T-cell (primary cell): Measurements from ENCODE around the gene SLC38A9. TPM values are rescaled to one million over a fixed set of nuclear protein-coding genes. Genes with fewer than 3 reads are reported as not detected.

Experiments used
- ATAC-seq, 4 experiments: fragments of 200-7000 bp in 3 of 4; fragments of 150-1000 bp in 1 of 4; cut with Tn5 transposase; replicated peaks in 1 of 4; 1 replicate in 3 of 4; 2 replicates in 1 of 4; pipeline ENCODE4 v1.10.0; 2021; ENCODE audit warnings: moderate library complexity in 3 of 4, mild to moderate bottlenecking in 2 of 4, moderate number of reproducible peaks in 1 of 4
- CTCF ChIA-PET, 2 donors: fragments of 300-600 bp; sonication (Branson Sonifier 250); formaldehyde crosslinking; loops; one replicate each; lab custom pipeline; 2022; ENCODE audit warnings: antibody characterized with exemption in 2 of 2; lab: Charles Lee
- POLR2A ChIA-PET, 2 donors: fragments of 300-600 bp; sonication (Branson Sonifier 250); formaldehyde crosslinking; loops; one replicate each; lab custom pipeline; 2022; ENCODE audit warnings: antibody characterized with exemption in 2 of 2; lab: Charles Lee
- DNase-seq, 35 experiments: peaks; one replicate each; pipeline versions ENCODE4 v3.0.0 to v3.0.0-alpha.2; 2013 to 2023
- H3K27ac ChIP-seq: one replicate; pipeline ENCODE4 v1.5.1; 2013; ENCODE audit warnings: low read length
- H3K27me3 ChIP-seq, 2 experiments: replicated peaks in 1 of 2; 1 replicate in 1 of 2; 2 replicates in 1 of 2; pipeline versions ENCODE4 v1.6.1 to v1.7.0; 2013; ENCODE audit warnings: low read length in 1 of 2, mixed read lengths in 1 of 2; ENCODE audit not compliant: control insufficient read depth in 2 of 2, insufficient read depth in 2 of 2; ENCODE audit errors: extremely low read depth in 1 of 2
- H3K36me3 ChIP-seq, 2 donors: 1 replicate in 1 of 2; 2 replicates in 1 of 2; pipeline versions ENCODE4 v1.6.1 to v1.7.0; 2013; ENCODE audit warnings: low read length in 1 of 2; ENCODE audit not compliant: control insufficient read depth in 2 of 2, insufficient read depth in 1 of 2; ENCODE audit errors: extremely low read depth in 1 of 2
- H3K4me1 ChIP-seq, 2 experiments: 1 replicate in 1 of 2; 2 replicates in 1 of 2; pipeline versions ENCODE4 v1.6.1 to v1.7.0; 2013; ENCODE audit warnings: low read length in 2 of 2, mixed read lengths in 1 of 2; ENCODE audit not compliant: insufficient read depth in 2 of 2, control insufficient read depth in 1 of 2; ENCODE audit errors: extremely low read depth in 1 of 2
- H3K4me3 ChIP-seq, 2 donors: 1 replicate in 1 of 2; 2 replicates in 1 of 2; pipeline versions ENCODE4 v1.5.1 to v1.7.0; 2013; ENCODE audit warnings: mild to moderate bottlenecking in 2 of 2, low read length in 1 of 2, moderate library complexity in 1 of 2; ENCODE audit not compliant: control insufficient read depth in 1 of 2; ENCODE audit errors: extremely low read depth in 1 of 2
- H3K9me3 ChIP-seq: 2 replicates; pipeline ENCODE4 v1.7.0; 2013
- H3K27ac Mint-ChIP-seq, 2 donors: one replicate each; pipeline ENCODE4 v1.8.0; 2020 to 2021; ENCODE audit warnings: mild to moderate bottlenecking in 2 of 2, mixed read lengths in 2 of 2
- H3K27me3 Mint-ChIP-seq, 2 donors: one replicate each; pipeline ENCODE4 v1.8.0; 2021 to 2022; ENCODE audit warnings: mixed read lengths in 2 of 2
- H3K36me3 Mint-ChIP-seq: one replicate; pipeline ENCODE4 v1.8.0; 2021; ENCODE audit warnings: mixed read lengths
- H3K4me1 Mint-ChIP-seq, 3 donors: one replicate each; pipeline ENCODE4 v1.8.0; 2020 to 2022; ENCODE audit warnings: mixed read lengths in 3 of 3, mild to moderate bottlenecking in 1 of 3
- H3K4me3 Mint-ChIP-seq, 3 donors: one replicate each; pipeline ENCODE4 v1.8.0; 2020 to 2022; ENCODE audit warnings: mild to moderate bottlenecking in 3 of 3, mixed read lengths in 3 of 3, moderate library complexity in 3 of 3
- H3K9me3 Mint-ChIP-seq, 3 donors: one replicate each; pipeline ENCODE4 v1.8.0; 2020 to 2022; ENCODE audit warnings: mixed read lengths in 3 of 3
- WGBS: methylation state at CpG from one replicate; pipeline ENCODE4 v1.1.5; 2013; ENCODE audit warnings: missing lambda C conversion rate; ENCODE audit not compliant: insufficient coverage; 5-methylcytosine and 5-hydroxymethylcytosine counted together
- total RNA-seq, 35 experiments: library from RNA in 6 of 35; stranded (reverse) in 6 of 35; fragments of 120-200 nt in 1 of 35; gene quantifications; one replicate each; pipeline versions ENCODE4 v1.2.1 to v1.2.4 and lab custom pipeline; 2013 to 2026

Gene SLC38A9
- total RNA-seq, 5 donors from 2014 or later (not counting 1 experiment from before 2014, with no cell fraction given), result 19.9 to 25.9 (median 22.2) TPM

DNA sequence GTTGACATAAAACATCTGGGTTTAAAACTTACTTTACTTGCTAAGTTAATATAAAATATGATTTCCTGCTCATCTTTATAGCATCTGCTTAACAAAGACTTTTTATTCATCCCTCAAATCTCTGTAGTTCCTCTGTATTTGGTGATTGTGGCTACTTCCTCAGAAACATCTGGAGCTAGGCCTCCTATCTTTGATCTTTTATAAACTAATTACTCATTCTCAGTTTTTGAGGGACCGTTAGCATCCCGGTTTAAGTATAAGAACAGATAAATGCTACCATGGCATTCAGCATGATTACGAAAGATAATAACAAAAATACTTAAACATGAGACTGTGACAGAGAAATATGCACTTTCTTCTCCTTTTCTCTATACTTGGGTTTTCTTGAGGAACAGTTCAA is 85.3 kb downstream of the SLC38A9 start:
- Mint-ChIP-seq H3K36me3 (peaks cover 39% of the 10 kb centered on the region), H3K27ac (no peak overlapping the region), H3K27me3 (no peaks in the 10 kb centered on the region), H3K4me3 (no peak overlapping the region), H3K9me3 (no peaks in the 10 kb centered on the region), H3K4me1 (no peaks in the 10 kb centered on the region)
- ATAC-seq (no peak), DNase-seq (no peak)
- POLR2A ChIA-PET, result no interaction called here
- no peaks in the 10 kb centered on the region for H3K27me3 ChIP-seq
- H3K27ac ChIP-seq, result no peak overlapping the region
- H3K36me3 ChIP-seq, result no peaks in the 10 kb centered on the region
- no peaks in the 10 kb centered on the region for H3K9me3 ChIP-seq
- CTCF ChIA-PET, result no interaction called here
- H3K4me1 ChIP-seq, result no peaks in the 10 kb centered on the region
- WGBS, result no CpG with 5 or more reads among the region's 3 CpGs
- H3K4me3 ChIP-seq, result no peak overlapping the region

DNA sequence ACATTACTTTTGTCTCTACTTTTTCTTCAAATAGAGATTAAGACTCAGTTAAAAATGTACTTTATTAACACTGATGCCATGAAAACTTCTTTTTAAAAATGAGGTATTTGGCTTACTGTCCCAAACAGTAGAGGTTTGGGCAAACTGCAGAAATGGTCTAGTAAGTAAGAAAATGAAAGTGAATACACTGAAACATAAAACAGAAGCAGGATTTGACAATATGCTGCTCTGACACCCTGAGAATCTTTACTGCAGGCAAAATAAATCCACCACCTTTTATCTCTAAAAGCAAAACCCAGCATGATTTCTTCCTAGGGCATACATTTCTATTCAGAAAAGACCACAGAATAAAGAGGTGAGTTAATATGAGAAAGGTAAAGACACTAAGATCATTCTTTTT is 86.2 kb downstream of the SLC38A9 start:
- H3K27me3 Mint-ChIP-seq, result no peaks in the 10 kb centered on the region
- POLR2A ChIA-PET, result no interaction called here
- Histone ChIP-seq H3K4me1 (no peaks in the 10 kb centered on the region), H3K27ac (no peak overlapping the region), H3K9me3 (no peaks in the 10 kb centered on the region), H3K27me3 (no peaks in the 10 kb centered on the region), H3K36me3 (no peaks in the 10 kb centered on the region), H3K4me3 (no peak overlapping the region)
- H3K4me1 Mint-ChIP-seq, result no peaks in the 10 kb centered on the region
- peaks cover 34% of the 10 kb centered on the region for H3K36me3 Mint-ChIP-seq
- DNase-seq (no peak), ATAC-seq (no peak)
- CTCF ChIA-PET, result no interaction called here
- no peaks in the 10 kb centered on the region for H3K9me3 Mint-ChIP-seq
- no peak overlapping the region for H3K4me3 Mint-ChIP-seq
- H3K27ac Mint-ChIP-seq, result no peak overlapping the region

DNA sequence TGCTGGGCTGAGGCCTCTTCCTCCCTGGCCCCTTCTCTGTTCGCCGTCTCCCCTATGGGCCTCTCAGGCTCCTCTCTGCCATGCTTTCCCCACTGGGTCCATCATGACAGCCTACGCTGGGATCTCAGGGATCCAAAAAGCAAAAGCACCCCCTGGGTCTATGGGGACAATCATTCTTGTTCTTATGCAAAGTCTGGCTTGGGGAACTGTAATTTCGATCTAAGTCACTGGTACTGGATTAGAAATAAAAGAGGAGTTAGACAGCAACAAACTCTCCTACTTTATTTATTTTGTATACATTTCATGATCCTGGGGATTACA is 86.6 kb downstream of the SLC38A9 start:
- WGBS, result 100% methylated on average over 3 of the region's 4 CpGs
- Histone ChIP-seq H3K36me3 (no peaks in the 10 kb centered on the region), H3K4me1 (no peaks in the 10 kb centered on the region), H3K4me3 (no peak overlapping the region), H3K27me3 (no peaks in the 10 kb centered on the region), H3K27ac (no peak overlapping the region), H3K9me3 (no peaks in the 10 kb centered on the region)
- POLR2A ChIA-PET, result no interaction called here
- CTCF ChIA-PET, result no interaction called here
- Mint-ChIP-seq H3K4me1 (no peaks in the 10 kb centered on the region), H3K36me3 (peaks cover 34% of the 10 kb centered on the region), H3K4me3 (no peak overlapping the region), H3K27me3 (no peaks in the 10 kb centered on the region), H3K9me3 (no peaks in the 10 kb centered on the region), H3K27ac (no peak overlapping the region)
- no peak for ATAC-seq
- no peak for DNase-seq

DNA sequence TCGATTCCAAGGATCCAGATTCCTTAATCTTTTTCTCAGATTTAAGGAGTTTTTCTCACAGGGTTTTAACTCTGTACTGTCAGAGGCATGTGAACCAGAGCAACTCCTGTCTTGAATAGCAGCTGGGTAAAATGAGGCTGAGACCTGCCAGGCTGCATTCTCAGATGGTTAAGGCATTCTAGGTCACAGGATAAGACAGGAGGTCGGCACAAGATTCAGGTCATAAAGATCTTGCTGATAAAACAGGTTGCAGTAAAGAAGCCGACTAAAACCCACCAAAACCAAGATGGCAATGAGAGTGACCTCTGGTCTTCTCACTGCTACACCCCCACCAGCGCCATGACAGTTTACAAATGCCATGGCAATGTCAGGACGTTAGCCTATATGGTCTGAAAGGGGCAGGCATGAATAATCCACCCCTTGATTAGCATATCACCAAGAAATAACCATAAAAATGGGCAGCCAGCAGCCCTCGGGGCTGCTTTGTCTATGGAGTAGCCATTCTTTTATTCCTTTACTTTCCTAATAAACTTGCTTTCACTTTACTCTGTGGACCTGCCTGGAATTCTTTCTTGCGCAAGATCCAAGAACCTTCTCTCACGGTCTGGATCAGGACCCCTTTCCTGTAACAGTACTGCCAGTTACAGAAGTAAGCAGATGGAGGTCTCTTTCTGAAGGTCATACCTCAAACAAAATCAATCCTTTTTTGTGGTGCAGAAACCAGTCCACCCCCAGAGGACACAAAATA is 87.1 kb downstream of the SLC38A9 start:
- no peak overlapping the region for H3K27ac Mint-ChIP-seq
- ATAC-seq, result no peak
- CTCF ChIA-PET, result no interaction called here

DNA sequence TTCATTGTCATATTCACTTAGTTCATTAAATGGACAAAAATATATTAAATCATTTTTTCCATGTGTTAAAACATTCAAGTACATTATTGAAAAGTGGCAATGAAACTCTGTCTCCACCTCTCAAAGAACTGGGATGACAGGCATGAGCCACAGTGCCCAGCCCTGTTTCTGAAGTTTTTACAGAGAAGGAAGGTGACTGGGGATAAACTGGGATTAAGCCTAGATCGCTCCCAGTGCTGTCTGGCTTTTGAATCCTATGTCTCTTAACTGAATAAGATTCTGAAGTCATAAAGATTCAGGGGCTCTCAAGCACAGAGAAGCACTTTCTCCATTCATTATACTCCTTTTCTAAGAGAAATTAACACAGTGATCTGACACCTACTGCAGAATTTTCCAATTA is 88.3 kb downstream of the SLC38A9 start:
- no peaks in the 10 kb centered on the region for H3K27me3 ChIP-seq
- no peaks in the 10 kb centered on the region for H3K9me3 ChIP-seq
- H3K36me3 ChIP-seq, result no peaks in the 10 kb centered on the region
- Mint-ChIP-seq H3K4me1 (no peaks in the 10 kb centered on the region), H3K27me3 (no peaks in the 10 kb centered on the region), H3K36me3 (peaks cover 29% of the 10 kb centered on the region), H3K4me3 (no peak overlapping the region), H3K27ac (no peak overlapping the region), H3K9me3 (no peaks in the 10 kb centered on the region)
- POLR2A ChIA-PET, result no interaction called here
- no peaks in the 10 kb centered on the region for H3K4me1 ChIP-seq
- H3K27ac ChIP-seq, result no peak overlapping the region
- 100% methylated on average over 1 of the region's 1 CpG for WGBS
- DNase-seq, result no peak
- CTCF ChIA-PET, result interaction anchor here in 1 of 2 donors (0.6 kb wide), 1 partner anchor 989 kb away, joined by 3 read pairs; no protein-coding TSS in a partner anchor
- no peak overlapping the region for H3K4me3 ChIP-seq
- ATAC-seq, result no peak

More for the DNA sequence above, 87.1 kb downstream of the SLC38A9 start:
- Mint-ChIP-seq H3K4me1 (no peaks in the 10 kb centered on the region), H3K27me3 (no peaks in the 10 kb centered on the region), H3K9me3 (no peaks in the 10 kb centered on the region), H3K4me3 (no peak overlapping the region), H3K36me3 (peaks cover 33% of the 10 kb centered on the region)
- Histone ChIP-seq H3K9me3 (no peaks in the 10 kb centered on the region), H3K36me3 (no peaks in the 10 kb centered on the region), H3K4me3 (no peak overlapping the region), H3K27ac (no peak overlapping the region), H3K27me3 (no peaks in the 10 kb centered on the region), H3K4me1 (no peaks in the 10 kb centered on the region)
- no peak for DNase-seq
- 93% methylated on average over 3 of the region's 8 CpGs for WGBS
- POLR2A ChIA-PET, result no interaction called here

DNA sequence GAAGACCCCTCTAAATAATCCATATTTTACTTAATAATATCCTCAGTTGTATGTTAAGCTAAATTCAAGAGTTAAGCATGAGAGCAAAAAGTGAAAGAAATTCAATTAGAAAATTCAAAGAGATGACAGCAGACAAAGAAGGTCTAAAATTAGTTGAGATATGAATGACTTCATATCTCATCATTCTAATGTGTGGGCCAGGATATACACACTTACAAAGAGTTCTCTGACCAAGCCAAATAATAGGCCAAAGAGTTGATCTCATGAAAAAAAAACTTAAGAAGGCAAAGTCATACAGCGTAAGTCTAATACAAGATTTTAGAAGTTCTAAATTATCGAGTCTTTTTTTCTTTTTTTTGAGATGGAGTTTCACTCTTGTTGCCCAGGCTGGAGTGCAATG is 89.7 kb downstream of the SLC38A9 start:
- H3K9me3 Mint-ChIP-seq, result no peaks in the 10 kb centered on the region
- no peaks in the 10 kb centered on the region for H3K9me3 ChIP-seq
- H3K36me3 Mint-ChIP-seq, result peaks cover 22% of the 10 kb centered on the region
- H3K4me3 ChIP-seq, result no peak overlapping the region
- H3K4me3 Mint-ChIP-seq, result no peak overlapping the region
- no peaks in the 10 kb centered on the region for H3K27me3 Mint-ChIP-seq
- H3K27me3 ChIP-seq, result no peaks in the 10 kb centered on the region
- no peaks in the 10 kb centered on the region for H3K4me1 ChIP-seq
- H3K4me1 Mint-ChIP-seq, result no peaks in the 10 kb centered on the region
- no peaks in the 10 kb centered on the region for H3K36me3 ChIP-seq
- POLR2A ChIA-PET, result no interaction called here
- ATAC-seq (no peak), DNase-seq (no peak)
- CTCF ChIA-PET, result no interaction called here
- no peak overlapping the region for H3K27ac Mint-ChIP-seq
- WGBS, result 100% methylated on average over 1 of the region's 2 CpGs
- no peak overlapping the region for H3K27ac ChIP-seq

DNA sequence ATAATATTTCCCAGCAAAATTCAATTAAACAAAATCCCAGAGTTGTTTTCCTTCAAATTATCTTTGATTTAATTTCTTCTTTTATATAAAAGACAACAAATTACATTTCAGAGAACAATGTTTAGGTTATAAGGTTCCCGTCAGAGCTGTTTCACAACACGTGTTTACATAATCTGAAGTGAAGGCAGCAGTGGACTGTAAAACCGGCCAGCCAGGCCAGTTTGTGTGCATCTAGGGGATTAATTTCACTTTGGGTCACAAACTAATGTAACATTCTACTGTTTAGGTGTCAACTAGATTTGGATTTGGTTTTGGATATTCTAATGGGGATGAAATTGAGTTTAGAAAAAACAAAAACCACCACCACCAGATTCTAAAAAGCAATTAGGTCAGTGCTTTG is 90.9 kb downstream of the SLC38A9 start:
- no peak overlapping the region for H3K4me3 Mint-ChIP-seq

More for the DNA sequence above, 90.9 kb downstream of the SLC38A9 start:
- no peaks in the 10 kb centered on the region for H3K36me3 ChIP-seq
- no peak for DNase-seq
- ChIA-PET POLR2A (no interaction called here), CTCF (no interaction called here)
- H3K36me3 Mint-ChIP-seq, result peaks cover 15% of the 10 kb centered on the region
- no peaks in the 10 kb centered on the region for H3K27me3 ChIP-seq
- WGBS, result no CpG with 5 or more reads among the region's 3 CpGs
- H3K27ac ChIP-seq, result no peak overlapping the region
- H3K27me3 Mint-ChIP-seq, result no peaks in the 10 kb centered on the region
- H3K27ac Mint-ChIP-seq, result no peak overlapping the region
- H3K9me3 Mint-ChIP-seq, result no peaks in the 10 kb centered on the region
- H3K4me1 Mint-ChIP-seq, result no peaks in the 10 kb centered on the region
- no peak overlapping the region for H3K4me3 ChIP-seq
- H3K4me1 ChIP-seq, result no peaks in the 10 kb centered on the region
- H3K9me3 ChIP-seq, result no peaks in the 10 kb centered on the region
- no peak for ATAC-seq
